HG03095 (cell line): ENCODE data around the gene PLA2R1.
A peak's percentile ranks its signal among the peaks of the same experiment; 100 is the strongest.

Experiments
- ATAC-seq: cut with Tn5 transposase; IDR thresholded peaks from one replicate; pipeline ENCODE4 v1.9.1; 2021; ENCODE audit warnings: moderate library complexity; ENCODE audit not compliant: unreplicated experiment

Gene PLA2R1

GRCh38 chr2:160062292-160063005 lies at the start of gene PLA2R1:
TSS of gene PLA2R1 (minus strand) at chr2:160062615. CDS start at chr2:160062403, 212 bp downstream.
- ATAC-seq: no peak

DNA sequence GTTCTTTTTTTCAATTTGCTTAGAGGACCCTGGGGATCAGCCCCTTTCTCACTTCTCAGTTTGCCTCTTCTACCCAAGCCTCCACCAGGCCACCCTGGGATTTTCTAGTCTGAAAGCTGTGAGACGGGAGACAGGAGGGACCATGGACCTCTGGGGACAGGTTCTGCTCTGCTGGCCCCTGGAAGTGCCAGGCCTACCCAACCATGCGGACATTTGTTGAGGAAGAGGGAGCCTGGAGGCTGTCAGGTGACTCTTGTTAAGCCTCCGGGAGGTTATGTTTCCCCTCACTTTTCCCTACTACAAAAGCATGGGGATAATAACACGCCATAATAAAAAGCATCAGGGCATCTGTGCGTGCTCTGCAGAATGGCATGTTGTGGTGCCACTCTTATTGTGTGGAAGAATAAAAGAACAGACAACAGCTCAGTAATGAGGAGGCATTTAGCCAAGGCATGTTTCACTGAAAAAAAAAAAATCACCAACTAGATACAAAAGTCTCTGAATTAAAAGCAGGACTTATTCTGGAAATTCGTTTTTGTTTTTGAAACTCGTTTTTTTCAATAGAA lies 48.3 kb upstream of the PLA2R1 start:
- ATAC-seq: no peak

DNA sequence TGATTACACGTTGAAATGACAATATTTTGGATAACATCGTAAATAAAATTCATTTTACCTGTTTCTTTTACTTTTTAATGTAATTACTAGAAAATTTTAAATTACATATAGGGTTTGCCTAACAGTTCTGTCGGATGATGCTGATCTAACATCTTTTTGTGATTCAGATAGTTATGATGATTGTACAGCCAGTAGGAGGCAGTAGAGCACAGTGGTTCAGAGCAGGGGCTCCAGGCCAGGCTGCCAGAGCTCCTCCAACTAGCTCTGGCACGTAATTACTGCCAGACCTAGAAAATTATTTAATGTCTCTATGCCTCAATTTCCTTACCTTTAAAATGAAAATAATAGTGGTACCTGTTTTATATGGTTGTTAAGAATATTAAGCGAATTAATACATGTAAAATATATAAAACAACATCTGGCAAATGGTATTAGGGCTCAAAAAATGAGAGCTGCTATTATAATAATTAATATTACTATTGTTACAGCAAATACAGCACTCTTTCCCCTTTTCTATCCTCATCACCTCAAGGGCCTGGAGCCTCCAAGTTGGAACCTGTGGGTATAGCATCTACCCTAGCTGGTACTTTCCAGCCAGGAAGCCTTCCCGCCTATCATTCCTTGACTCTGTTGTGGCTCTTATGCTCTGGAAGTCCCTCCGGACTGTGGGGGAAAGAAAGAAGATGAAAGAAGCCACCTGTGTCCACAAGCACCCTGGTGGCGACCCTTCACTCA lies 47.7 kb upstream of the PLA2R1 start:
- peak; percentile 81 for ATAC-seq

- no peak for ATAC-seq
These were observed 46.8 kb upstream of the PLA2R1 start for GRCh38 chr2:160109243-160109642.

GRCh38 chr2:160108646-160109045 lies 46.2 kb upstream of the PLA2R1 start:
- no peak for ATAC-seq

DNA sequence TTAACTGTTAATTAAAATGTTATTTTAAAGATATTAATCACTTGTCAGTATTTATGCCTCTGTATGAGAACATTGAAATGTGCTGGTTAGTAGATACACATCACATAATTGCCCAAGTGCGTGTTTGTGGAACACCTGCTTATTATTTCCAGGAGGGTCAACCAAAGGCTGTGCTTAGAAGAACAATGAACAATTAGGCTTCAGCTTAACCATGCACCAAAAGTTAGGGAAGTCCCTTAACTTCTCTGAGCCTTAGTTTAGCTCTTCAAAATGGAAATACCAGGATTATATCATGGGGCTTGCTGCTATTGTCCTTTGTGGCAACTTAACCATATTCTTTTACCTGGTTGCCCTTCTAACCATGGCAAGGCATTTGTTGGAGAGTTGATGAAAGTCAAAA lies 43.0 kb upstream of the PLA2R1 start:
- no peak for ATAC-seq

- ATAC-seq: no peak
These were observed 41.7 kb upstream of the PLA2R1 start for GRCh38 chr2:160104115-160104514.

GRCh38 chr2:160097326-160097725 lies 34.9 kb upstream of the PLA2R1 start:
- no peak for ATAC-seq

DNA sequence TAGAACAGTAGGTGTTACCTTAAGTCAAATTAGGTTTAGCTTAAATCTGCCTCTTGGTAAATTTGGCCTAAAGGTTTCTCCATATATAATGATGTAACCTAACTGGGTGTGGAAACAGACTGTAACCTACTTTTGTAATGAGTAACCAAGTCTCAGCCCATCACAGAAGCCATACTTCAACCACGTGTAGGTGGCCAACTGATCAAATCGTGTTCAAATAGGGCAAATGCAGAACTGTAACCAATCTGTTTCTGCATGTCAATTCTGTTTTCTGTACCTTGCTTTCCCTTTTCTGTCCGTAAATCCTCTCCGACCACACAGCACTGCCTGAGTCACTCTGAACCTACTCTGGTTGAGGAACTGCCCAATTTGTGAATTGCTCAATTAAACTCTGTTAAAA lies 34.0 kb upstream of the PLA2R1 start:
- ATAC-seq: no peak

GRCh38 chr2:160092445-160092844 lies 30.0 kb upstream of the PLA2R1 start:
- ATAC-seq: no peak

DNA sequence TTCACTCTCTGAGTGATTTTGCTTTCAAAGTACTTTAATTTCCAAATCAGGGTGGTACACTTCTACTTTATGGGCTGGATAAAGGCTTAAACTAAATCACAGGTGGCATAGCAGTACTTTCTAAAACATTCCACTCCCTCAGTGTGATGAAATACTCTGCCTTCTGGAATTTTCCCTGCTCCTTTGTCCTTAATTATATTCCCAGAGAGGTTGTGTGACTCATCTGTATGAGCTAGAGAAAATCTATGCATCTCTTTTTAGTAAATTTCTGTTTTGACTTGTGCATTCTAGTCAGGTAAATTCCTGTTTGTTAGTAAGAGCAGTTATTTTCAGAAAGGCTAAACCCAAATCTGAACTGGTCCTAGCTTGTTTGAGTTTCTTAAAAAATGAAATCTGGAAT lies 29.0 kb upstream of the PLA2R1 start:
- no peak for ATAC-seq

DNA sequence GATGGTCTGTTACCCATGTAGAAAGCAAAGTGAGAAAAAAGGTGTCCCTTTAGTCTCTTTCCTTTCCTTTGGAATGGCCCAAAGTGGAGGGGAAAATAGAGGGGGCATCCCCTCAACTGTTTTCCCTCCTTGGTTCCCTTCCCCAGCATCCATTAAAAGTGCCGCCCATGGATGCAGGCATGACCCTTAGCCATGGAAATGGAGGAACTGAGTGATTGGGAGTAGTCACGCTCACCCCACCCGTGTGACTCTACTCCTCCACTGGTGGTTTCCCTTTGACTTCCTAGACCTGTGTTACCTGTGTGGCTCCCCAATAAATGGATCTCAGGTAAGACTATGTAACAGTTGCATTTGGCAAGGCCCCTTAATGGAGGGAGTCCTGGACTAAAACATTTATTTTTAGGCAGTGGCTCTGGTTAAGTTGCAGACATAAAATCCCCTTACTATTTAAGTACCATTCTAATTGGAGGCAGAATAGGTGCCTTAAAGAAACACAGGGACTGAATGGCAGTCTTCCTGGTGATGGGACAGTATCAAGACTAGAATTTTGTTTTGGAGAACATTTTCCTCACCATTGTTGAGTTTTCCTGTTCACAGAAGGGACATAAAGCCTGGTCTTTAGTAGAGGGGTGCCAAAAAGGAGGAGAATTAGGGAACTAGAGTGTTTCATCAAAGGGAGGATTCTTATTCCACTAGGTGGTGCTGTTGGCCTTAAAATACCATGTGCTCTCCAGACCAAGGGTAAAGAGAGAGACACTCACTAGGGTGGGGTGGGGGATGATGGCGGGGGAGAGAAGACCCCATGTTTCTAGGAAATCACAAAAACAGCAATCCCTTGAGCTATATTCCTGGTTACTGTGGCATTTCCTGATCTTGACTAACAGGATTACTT lies 25.7 kb upstream of the PLA2R1 start:
- ATAC-seq: no peak

- no peak for ATAC-seq
These were observed 23.2 kb upstream of the PLA2R1 start for GRCh38 chr2:160085662-160086061.

GRCh38 chr2:160077912-160078810 lies 15.7 kb upstream of the PLA2R1 start:
- no peak for ATAC-seq

- peak; percentile 49 for ATAC-seq
These were observed 14.5 kb upstream of the PLA2R1 start for GRCh38 chr2:160076914-160077313.

GRCh38 chr2:160076241-160076640 lies 13.8 kb upstream of the PLA2R1 start:
- ATAC-seq: no peak

GRCh38 chr2:160075171-160075570 lies 12.8 kb upstream of the PLA2R1 start:
- ATAC-seq: no peak

- no peak for ATAC-seq
These were observed 11.0 kb upstream of the PLA2R1 start for GRCh38 chr2:160073284-160073888.

DNA sequence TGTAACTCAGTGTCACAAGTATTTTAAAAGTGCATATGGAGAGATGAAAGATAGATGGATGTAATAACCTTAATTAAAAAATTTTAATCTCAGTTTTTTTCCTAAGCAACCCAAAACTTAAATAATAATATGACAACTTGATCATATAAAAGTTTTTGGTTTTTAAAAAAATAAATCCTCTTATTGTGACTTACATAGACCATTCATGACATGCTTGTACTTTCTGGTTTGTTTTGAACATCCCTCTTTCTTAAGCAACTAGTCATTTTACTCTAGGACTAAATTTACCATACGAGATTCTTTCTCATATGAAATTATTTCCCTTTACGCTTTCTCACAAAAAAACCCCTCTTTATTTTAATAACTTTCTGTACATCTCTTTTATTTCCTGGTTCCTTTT lies 6.5 kb upstream of the PLA2R1 start:
- no peak for ATAC-seq

- ATAC-seq: no peak
These were observed 2.5 kb upstream of the PLA2R1 start for GRCh38 chr2:160064916-160065315.
